Activated T-helper 1 cell treated with anti-CD3 and anti-CD28 coated beads, Interleukin-12 subunit alpha, Interleukin-12 subunit beta, Interleukin-2, Interleukin-4 antibody, amounts not matched to agents 30 ng/mL and 10 ng/mL and 1 ng/mL, durations not matched to agents 14 hours and 24 hours and 36 hours (primary cell): ENCODE results near the gene DMBX1. TPM values are rescaled to one million over a fixed set of nuclear protein-coding genes. Genes with fewer than 3 reads are reported as not detected.

Experiments used
- DNase-seq: peaks from one replicate; pipeline ENCODE4 v3.0.0; 2021; ENCODE audit warnings: low spot score
- H3K27ac Mint-ChIP-seq: one replicate; pipeline ENCODE4 v1.8.0; 2021; ENCODE audit warnings: mild to moderate bottlenecking, mixed read lengths
- H3K27me3 Mint-ChIP-seq: one replicate; pipeline ENCODE4 v1.8.0; 2022; ENCODE audit warnings: mild to moderate bottlenecking, moderate library complexity, mixed read lengths; ENCODE audit not compliant: insufficient read depth
- H3K36me3 Mint-ChIP-seq: one replicate; pipeline ENCODE4 v1.8.0; 2021; ENCODE audit warnings: low read depth, mixed read lengths
- H3K4me1 Mint-ChIP-seq: one replicate; pipeline ENCODE4 v1.8.0; 2021; ENCODE audit warnings: low read depth, mixed read lengths
- H3K4me3 Mint-ChIP-seq: one replicate; pipeline ENCODE4 v1.8.0; 2021; ENCODE audit warnings: mild to moderate bottlenecking, moderate library complexity, mixed read lengths
- H3K9me3 Mint-ChIP-seq: one replicate; pipeline ENCODE4 v1.8.0; 2021; ENCODE audit warnings: mixed read lengths
- intact Hi-C: fragments of 100-400 bp; cut with micrococcal nuclease; formaldehyde crosslinking; loops from one replicate; pipeline ENCODE4 v1.15.1; 2024
- total RNA-seq: library from RNA; stranded (reverse); gene quantifications from 2 replicates; pipeline ENCODE4 v1.2.3, GENCODE V29; 2022

The DMBX1 gene
- total RNA-seq, 1 donor from 2014 or later: not detected

DNA sequence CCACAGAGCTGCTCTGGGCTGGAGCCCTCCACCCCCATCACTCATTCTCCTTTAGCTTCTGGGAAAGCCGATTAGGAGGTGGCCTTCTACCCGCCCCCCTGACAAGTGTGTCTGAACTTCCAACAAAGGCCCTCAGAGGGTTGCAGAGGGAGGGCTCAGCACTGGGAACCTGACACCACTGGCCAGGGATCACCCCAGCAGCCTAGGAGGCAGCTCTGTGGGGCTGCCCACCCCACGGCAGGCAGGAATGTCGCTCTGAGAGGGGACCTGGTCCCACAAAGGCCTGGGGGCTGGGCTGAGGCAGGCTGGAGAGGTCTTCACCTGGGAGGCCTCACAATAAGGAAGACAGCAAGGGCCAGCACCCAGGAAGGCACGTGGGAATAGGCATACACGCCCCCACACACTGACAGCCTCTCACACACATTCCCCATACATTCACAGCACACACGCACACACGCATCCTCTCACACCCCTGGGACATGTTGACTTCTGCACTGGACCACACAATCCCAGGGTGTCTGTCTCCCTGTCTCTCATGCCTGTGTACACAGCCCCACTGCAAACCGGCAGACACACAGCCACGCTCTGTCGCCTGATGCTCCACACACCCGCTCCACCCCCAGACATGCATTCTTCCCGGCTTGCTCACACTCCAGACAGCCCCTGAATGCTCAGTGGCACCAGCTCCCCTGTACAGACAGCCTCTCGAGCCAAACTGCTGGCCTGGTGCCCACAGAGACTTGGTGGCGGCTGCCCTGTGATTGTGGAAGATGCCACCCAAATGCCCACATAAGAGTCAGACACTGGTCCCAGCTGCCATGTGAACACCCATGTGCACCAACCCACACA, 30.7 kb downstream of the DMBX1 start:
- Mint-ChIP-seq H3K4me3 (no peak overlapping the region), H3K9me3 (no peaks in the 10 kb centered on the region), H3K27me3 (peaks cover 27% of the 10 kb centered on the region), H3K36me3 (no peaks in the 10 kb centered on the region), H3K4me1 (peaks cover 16% of the 10 kb centered on the region), H3K27ac (no peak overlapping the region)
- intact Hi-C loops: no loop called here
- no peak for DNase-seq

GRCh38 chr1:46521414-46521813, 31.8 kb downstream of the DMBX1 start:
- Mint-ChIP-seq H3K9me3 (no peaks in the 10 kb centered on the region), H3K27me3 (peaks cover 19% of the 10 kb centered on the region), H3K4me1 (peaks cover 16% of the 10 kb centered on the region), H3K27ac (no peak overlapping the region), H3K36me3 (no peaks in the 10 kb centered on the region), H3K4me3 (no peak overlapping the region)
- DNase-seq: no peak
- intact Hi-C loops: no loop called here

DNA sequence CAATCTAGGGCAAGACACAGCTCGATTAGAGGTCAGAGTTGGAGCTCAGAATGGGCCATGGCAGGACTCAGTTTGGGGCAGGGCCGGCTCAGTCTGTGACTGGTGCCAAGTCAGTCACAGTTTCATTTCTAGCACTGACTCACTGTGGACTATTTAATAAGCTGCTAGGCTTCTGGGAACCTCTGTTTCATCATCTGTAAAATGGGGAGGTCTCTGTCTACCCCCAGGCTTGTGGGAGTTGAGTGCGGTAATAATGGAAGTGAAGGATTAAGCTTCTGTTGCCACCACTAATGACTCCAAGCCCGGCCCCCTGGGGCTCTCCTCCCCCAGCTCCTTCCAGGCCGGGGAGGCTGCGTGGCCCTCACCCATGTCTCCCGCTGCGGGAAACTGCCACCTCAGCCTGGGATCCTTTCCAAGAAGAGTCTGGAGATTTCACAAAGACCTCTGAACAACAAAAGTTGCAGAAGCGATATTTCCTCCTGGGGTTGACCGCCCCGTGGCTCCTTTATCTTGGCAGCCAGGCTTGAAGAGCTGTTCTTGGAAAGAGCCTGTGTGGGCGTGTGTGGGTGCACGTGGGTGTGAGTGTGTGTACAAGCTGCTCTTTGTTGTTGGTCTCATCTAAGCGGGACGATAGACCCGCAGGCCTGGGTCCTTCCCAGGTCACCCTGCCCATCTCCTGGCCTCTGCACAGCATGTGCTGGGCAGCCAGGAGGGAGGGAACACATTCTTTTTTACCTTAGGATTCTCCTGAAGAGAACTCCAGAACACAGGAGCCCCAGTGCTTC, 32.7 kb downstream of the DMBX1 start:
- peak overlapping the region; percentile 34 for H3K27ac Mint-ChIP-seq
- peaks cover 16% of the 10 kb centered on the region for H3K27me3 Mint-ChIP-seq
- H3K9me3 Mint-ChIP-seq: no peaks in the 10 kb centered on the region
- no peak for DNase-seq
- intact Hi-C loops: no loop called here
- peaks cover 16% of the 10 kb centered on the region for H3K4me1 Mint-ChIP-seq
- no peaks in the 10 kb centered on the region for H3K36me3 Mint-ChIP-seq
- H3K4me3 Mint-ChIP-seq: no peak overlapping the region

DNA sequence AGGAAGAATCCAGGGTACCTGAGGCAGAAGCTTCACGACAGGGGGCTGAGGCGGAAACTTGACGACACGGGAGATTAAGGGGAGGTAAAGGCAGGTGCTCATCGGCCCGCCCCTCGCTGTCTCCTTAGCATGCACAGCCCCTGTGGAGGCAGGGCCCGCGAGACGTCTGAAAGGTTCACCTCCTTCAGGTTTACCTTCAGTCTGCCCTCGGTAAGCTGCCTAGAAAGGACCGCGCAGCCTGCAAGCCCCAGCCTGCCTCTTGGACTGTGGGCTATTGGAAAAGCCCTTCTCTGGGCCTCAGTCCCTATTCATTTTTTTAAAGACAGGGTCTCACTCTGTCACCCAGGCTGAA, 33.3 kb downstream of the DMBX1 start:
- Mint-ChIP-seq H3K27ac (no peak overlapping the region), H3K27me3 (peaks cover 15% of the 10 kb centered on the region), H3K4me1 (peaks cover 20% of the 10 kb centered on the region), H3K36me3 (no peaks in the 10 kb centered on the region), H3K9me3 (no peaks in the 10 kb centered on the region), H3K4me3 (no peak overlapping the region)
- intact Hi-C loops: no loop called here
- no peak for DNase-seq

DNA sequence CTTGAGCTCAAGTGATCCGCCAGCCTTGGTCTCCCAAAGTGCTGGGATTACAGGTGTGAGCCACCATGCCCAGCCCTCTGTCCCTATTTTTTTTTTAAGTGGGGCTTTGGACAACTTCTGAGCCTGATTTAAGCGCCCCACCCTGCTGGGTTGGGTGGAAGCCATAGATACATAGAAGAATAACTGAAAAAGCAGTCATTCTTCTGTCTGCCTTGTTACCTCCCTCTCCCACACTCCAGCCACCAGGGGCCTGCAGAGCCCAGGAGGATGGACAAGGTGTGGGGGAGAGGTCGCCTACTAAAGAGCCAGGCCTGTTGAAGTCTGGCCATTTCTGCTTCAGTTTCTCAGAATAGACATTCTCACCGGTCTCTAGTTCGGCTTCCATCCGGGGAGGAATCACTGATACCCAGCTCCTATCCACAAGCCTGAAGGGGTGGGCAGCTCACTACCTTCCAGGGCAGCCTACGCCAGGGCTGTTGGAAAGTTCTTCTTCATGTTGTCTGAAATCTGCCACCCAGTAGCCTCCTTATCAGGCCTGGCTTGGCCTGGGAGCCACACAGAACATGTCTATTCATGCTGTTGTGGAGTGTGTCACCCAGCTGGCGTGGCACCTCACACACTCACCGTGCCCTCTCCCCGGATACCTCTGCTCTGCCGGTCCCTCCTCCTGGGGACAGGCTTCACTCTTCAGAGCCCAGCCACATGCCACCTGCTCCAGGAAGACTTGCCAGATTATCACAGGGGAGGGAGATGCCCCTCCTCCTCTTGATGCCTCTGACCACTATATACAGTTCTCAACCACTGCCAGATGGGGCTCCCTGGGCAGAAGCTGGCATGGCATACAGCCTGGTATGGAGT, 34.1 kb downstream of the DMBX1 start:
- intact Hi-C loops: no loop called here
- H3K9me3 Mint-ChIP-seq: no peaks in the 10 kb centered on the region

DNA sequence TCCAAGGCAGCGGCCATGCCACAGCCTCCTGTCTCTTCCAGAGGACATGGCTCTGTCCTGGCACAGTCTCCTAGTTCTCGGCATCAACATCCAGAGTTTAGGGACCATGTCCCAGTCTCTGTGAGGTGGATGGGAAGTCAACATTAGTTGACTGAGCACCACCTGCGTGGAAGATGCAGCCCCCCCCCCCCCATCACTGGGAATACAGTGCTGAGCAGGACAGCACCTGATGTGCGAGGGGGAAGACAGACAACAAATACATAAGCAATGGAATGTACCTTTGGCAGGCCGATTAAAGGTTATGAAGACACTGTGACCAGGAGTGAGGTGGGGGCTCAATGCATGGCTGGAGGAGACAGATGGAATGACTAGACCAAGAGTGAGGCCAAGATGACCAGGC, 35.2 kb downstream of the DMBX1 start:
- Mint-ChIP-seq H3K36me3 (no peaks in the 10 kb centered on the region), H3K9me3 (no peaks in the 10 kb centered on the region), H3K4me1 (peaks cover 37% of the 10 kb centered on the region), H3K27me3 (peaks cover 20% of the 10 kb centered on the region), H3K4me3 (no peak overlapping the region), H3K27ac (no peak overlapping the region)
- DNase-seq: no peak
- intact Hi-C loops: no loop called here

More for the DNA sequence above, 34.1 kb downstream of the DMBX1 start:
- H3K36me3 Mint-ChIP-seq: no peaks in the 10 kb centered on the region
- peaks cover 28% of the 10 kb centered on the region for H3K4me1 Mint-ChIP-seq
- H3K27me3 Mint-ChIP-seq: peaks cover 11% of the 10 kb centered on the region
- H3K27ac Mint-ChIP-seq: no peak overlapping the region
- no peak overlapping the region for H3K4me3 Mint-ChIP-seq
- DNase-seq: no peak

GRCh38 chr1:46525253-46525983, 35.8 kb downstream of the DMBX1 start:
- Mint-ChIP-seq H3K9me3 (no peaks in the 10 kb centered on the region), H3K36me3 (no peaks in the 10 kb centered on the region), H3K27ac (no peak overlapping the region), H3K4me1 (peaks cover 37% of the 10 kb centered on the region), H3K27me3 (peaks cover 18% of the 10 kb centered on the region), H3K4me3 (no peak overlapping the region)
- DNase-seq: no peak
- intact Hi-C loops: no loop called here

DNA sequence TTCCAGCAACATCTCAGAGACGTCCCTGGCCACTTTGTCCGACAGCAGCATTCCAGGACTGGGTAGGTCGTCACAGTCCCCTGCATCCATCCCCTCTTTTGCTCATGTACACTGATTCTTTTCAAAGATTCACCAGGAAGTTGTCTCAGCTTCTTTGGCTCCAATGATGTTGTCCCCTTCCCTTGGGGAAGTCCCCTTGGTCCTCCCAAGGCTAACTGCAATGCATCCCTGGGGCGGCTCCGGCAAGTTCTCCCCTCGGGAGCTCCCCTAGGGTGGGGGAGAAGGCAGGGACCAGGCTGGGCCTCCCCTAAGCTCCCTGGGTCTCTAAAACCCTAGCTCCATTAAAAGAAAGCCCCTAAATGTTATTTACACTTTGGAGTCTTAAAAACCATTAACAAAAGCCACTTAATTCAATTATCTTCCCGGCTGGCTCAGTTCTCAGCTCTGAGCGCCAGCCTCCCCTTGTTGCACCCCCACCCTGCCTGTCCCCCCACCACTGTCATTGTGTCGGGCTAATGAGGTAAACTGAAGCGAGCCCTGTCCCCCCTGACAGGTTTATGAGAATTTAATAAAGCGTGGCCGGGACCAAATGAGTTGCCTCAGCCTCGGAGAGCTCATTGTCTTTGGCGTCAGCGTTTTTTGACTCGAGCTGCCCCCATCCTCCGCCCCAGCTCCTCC, 36.5 kb downstream of the DMBX1 start:
- Mint-ChIP-seq H3K36me3 (no peaks in the 10 kb centered on the region), H3K27me3 (peaks cover 16% of the 10 kb centered on the region), H3K27ac (no peak overlapping the region), H3K4me3 (no peak overlapping the region), H3K9me3 (no peaks in the 10 kb centered on the region), H3K4me1 (peaks cover 37% of the 10 kb centered on the region)
- intact Hi-C loops: no loop called here
- no peak for DNase-seq

DNA sequence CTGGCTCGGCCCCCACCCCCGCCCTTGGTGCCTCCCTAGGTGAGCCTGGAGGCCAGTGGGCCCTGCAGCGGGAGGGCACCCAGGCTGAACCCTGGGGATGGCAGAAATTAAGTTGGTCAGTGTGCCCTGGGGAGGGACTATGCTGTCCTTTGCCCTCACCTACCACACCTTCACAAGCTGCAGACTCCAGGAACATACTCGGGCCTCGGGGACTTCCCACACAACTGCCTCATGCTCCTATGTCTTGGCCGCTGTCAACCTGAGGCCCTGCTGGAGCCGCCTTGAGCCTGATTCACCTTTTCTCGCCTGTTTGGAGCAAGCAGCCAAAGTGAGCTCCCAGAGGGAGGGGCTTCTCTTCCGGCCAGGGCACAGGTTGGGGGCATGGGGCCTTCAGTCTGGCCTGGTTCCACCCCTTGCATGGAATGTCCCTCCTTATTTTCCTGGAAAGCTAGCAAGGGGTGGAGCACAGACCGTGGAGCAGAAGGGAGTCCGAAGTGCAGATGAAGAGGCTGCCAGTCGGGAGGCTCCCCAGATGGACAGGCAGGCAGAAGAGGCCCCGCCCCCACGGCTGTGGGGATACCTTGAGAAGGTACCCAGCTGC, 37.2 kb downstream of the DMBX1 start:
- intact Hi-C loops: no loop called here
- no peak overlapping the region for H3K4me3 Mint-ChIP-seq
- peaks cover 16% of the 10 kb centered on the region for H3K27me3 Mint-ChIP-seq

DNA sequence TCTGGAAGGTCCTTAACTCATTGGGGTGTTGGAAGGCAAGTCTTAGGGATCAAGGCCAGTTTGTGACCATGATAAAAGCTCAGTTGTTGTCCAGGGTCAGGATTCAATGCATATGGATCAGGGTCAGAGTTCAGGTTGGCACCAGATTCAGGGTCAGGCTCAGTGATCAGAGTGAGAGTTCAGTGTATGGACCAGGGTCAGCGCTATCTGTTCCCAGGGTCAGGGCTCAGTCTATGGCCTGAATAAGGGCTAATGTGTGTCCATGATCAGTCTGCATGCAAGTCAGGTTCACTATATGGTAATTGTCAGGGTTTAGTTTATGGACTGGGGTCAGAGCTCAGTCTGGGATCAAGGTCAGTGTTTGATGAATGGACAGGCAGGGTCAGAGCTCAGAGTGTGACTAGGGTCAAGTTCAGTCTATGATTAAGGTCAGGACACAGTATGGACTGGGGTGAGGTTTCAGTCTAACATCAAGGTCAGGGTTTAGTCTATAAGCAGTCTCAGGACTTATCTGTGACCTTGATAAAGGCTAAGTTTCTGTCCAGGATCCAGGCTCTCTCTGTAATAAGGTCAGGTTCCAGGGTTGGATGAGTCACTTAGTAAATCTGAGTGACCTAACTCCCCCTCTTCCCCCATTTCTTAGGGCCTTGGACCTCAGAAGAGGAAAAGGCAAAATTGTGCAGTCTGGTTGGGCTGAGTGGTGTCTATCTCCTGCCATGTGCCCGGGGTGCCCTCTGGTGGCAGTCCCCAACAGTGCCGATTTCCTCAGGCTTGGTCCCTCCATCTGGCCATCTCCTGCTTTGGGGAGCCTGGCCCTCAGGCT, 38.0 kb downstream of the DMBX1 start:
- Mint-ChIP-seq H3K4me1 (peaks cover 23% of the 10 kb centered on the region), H3K9me3 (no peaks in the 10 kb centered on the region)
- intact Hi-C loops: loop anchor here (1.0 kb wide), 6 partner anchors 38 to 198 kb away; partner anchors contain the start of gene DMBX1

More for the DNA sequence above, 37.2 kb downstream of the DMBX1 start:
- DNase-seq: no peak
- Mint-ChIP-seq H3K9me3 (no peaks in the 10 kb centered on the region), H3K4me1 (peaks cover 32% of the 10 kb centered on the region), H3K36me3 (no peaks in the 10 kb centered on the region), H3K27ac (no peak overlapping the region)

More for the DNA sequence above, 38.0 kb downstream of the DMBX1 start:
- H3K27me3 Mint-ChIP-seq: peaks cover 16% of the 10 kb centered on the region
- no peaks in the 10 kb centered on the region for H3K36me3 Mint-ChIP-seq
- H3K4me3 Mint-ChIP-seq: no peak overlapping the region
- H3K27ac Mint-ChIP-seq: peak overlapping the region; percentile 18
- peak; percentile 64 for DNase-seq
